ENCODE measurements around the gene HES4. TPM values are rescaled to one million over a fixed set of nuclear protein-coding genes. Genes with fewer than 3 reads are reported as not detected.

Gene HES4
- total and polyA plus RNA-seq, 10 of the 15 experiments (the other 5 are each of a cell fraction or from before 2014, with no cell fraction given), result 0.44 to 1.7 (median 0.85) TPM; not detected in 5

DNA sequence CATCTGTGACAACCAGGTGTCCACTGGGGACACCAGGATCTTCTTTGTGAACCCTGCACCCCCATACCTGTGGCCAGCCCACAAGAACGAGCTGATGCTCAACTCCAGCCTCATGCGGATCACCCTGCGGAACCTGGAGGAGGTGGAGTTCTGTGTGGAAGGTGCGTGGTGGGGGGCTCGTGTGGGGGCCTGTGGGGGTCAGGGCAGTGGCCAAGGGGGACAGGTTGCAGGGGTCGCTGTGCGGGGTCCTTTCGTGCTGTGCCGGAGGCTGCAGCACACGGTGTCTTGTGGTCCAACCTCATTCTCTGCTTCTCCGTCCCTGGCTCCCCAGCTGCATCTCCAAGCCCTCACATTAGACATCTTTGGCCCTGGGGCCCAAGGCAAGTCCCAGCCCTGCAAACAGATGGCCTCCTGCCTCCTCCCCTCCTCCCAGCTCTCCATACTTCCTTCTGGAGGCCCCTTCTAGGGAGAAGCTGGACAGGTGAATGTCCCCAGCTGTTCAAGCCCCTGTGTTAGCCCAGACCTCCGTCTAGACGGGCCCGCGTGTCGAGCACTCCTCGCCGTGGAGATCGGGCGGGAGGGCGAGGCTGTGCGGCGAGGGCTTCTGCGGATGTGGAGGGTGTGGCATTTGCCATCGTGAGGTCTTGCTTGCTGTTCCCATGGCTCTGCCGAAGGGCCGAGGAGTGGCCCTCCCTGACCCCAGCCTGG is 22.6 kb upstream of the HES4 start:
- no TSS peak for BruUV-seq (replicated peaks)
- Histone ChIP-seq H3K4me1 (ENCODE audit: control insufficient read depth, insufficient read depth, low read length) (peaks cover 7% of the 10 kb centered on the region), H3K9ac (ENCODE audit: control insufficient read depth, insufficient read depth, low read length) (no peak overlapping the region), H3K4me2 (ENCODE audit: control insufficient read depth, insufficient read depth) (no peak overlapping the region), H3K9me3 (replicated peaks; ENCODE audit: control insufficient read depth, insufficient read depth, low read length) (no peaks in the 10 kb centered on the region), H3K27me3 (replicated peaks in 1 of 2; ENCODE audit: control insufficient read depth in 2 of 2, insufficient read depth in 2 of 2, low read length in 1 of 2) (no peaks in the 10 kb centered on the region), H3K4me3 (no peak overlapping the region), H3K27ac (ENCODE audit: control insufficient read depth, insufficient read depth) (no peak overlapping the region), H3K79me2 (ENCODE audit: control insufficient read depth, insufficient read depth, low read length) (peaks cover 2% of the 10 kb centered on the region; the same call in 1 of the 2 replicates), H2AFZ (ENCODE audit: control insufficient read depth, low read depth, low read length) (no peak overlapping the region), H3K36me3 (ENCODE audit: control insufficient read depth in 2 of 2, insufficient read depth in 2 of 2, low read length in 1 of 2) (no peaks in the 10 kb centered on the region; a peak in 1 of 4 replicates), H4K20me1 (ENCODE audit: control insufficient read depth, insufficient read depth) (no peaks in the 10 kb centered on the region)
- CTCF ChIA-PET, result interaction anchor here (2.1 to 2.4 kb wide), 2 partner anchors 10 to 37 kb away, joined by 9 to 17 read pairs; no protein-coding TSS in a partner anchor
- RAD21 ChIA-PET (ENCODE audit: unreplicated experiment), result interaction anchor here (0.6 kb wide), 1 partner anchor 1089 kb away, joined by 3 read pairs; no protein-coding TSS in a partner anchor
- FAIRE-seq (no peak), DNase-seq (ENCODE audit: low read depth, low spot score) (no peak), ATAC-seq (no peak)
- SMC1A ChIA-PET (ENCODE audit: uncharacterized antibody, unreplicated experiment), result interaction anchor here (1.1 to 1.7 kb wide), 2 partner anchors 10 to 37 kb away, joined by 3 to 10 read pairs; no protein-coding TSS in a partner anchor
- POLR2A ChIA-PET, result interaction anchor here (0.6 to 1.8 kb wide), 3 partner anchors 10 to 178 kb away, joined by 3 to 6 read pairs (median 4); no protein-coding TSS in a partner anchor
- intact Hi-C loops (cut with micrococcal nuclease; ENCODE audit: unreplicated experiment) (no loop called here), in situ Hi-C loops (cut with MboI) (loop anchor here (5.0 kb wide), 1 partner anchor 40 kb away; no protein-coding TSS in a partner anchor)
- WGBS (ENCODE audit: insufficient coverage, insufficient replicate concordance, low lambda C conversion rate, missing lambda C conversion rate), result 89% methylated on average over 27 of the region's 27 CpGs
- TF ChIP-seq TARDBP (IDR thresholded peaks at IDR 0.05; ENCODE audit: borderline replicate concordance) (no peak), CEBPB (IDR thresholded peaks at IDR 0.05; ENCODE audit: borderline replicate concordance in 1 of 2, low read depth in 2 of 2, low read length in 2 of 2) (no peak)
- TF ChIP-seq, protein P1, sequence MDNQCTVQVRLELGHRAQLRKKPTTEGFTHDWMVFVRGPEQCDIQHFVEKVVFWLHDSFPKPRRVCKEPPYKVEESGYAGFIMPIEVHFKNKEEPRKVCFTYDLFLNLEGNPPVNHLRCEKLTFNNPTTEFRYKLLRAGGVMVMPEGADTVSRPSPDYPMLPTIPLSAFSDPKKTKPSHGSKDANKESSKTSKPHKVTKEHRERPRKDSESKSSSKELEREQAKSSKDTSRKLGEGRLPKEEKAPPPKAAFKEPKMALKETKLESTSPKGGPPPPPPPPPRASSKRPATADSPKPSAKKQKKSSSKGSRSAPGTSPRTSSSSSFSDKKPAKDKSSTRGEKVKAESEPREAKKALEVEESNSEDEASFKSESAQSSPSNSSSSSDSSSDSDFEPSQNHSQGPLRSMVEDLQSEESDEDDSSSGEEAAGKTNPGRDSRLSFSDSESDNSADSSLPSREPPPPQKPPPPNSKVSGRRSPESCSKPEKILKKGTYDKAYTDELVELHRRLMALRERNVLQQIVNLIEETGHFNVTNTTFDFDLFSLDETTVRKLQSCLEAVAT (IDR thresholded peaks at IDR 0.05), result 0 out of 2 replicates have a peak, but pooled peaks have one; percentile 32

All from GM12878 (cell line).